HepG2 (cell line): ENCODE measurements around the gene KCNAB2.

Source experiments
- ARNT2 ChIP-seq: sonication (generic); formaldehyde crosslinking; IDR thresholded peaks from 2 replicates; pipeline ENCODE4 v1.8.0; 2022; ENCODE audit warnings: mild to moderate bottlenecking, low read depth, missing genetic modification reagents, moderate library complexity
- CHD4 ChIP-seq: fragments of 200-600 bp; sonication (generic); IDR thresholded peaks from 2 replicates; pipeline ENCODE4 v1.7.0; 2017; ENCODE audit warnings: mild to moderate bottlenecking, low read length, borderline replicate concordance
- DPF2 ChIP-seq: sonication (generic); formaldehyde crosslinking; IDR thresholded peaks from 2 replicates; pipeline ENCODE4 v1.4.0; 2020; ENCODE audit warnings: mild to moderate bottlenecking, low read depth, missing genetic modification reagents, borderline replicate concordance
- ETV5 ChIP-seq: IDR thresholded peaks from 2 replicates; pipeline ENCODE4 v1.6.1; 2018; ENCODE audit warnings: missing biosample characterization, missing genetic modification reagents, inconsistent platforms, borderline replicate concordance
- FOXK1 ChIP-seq: sonication (generic); formaldehyde crosslinking; IDR thresholded peaks from 2 replicates; pipeline ENCODE4 v1.4.0; 2020; ENCODE audit warnings: low read depth, missing genetic modification reagents, borderline replicate concordance
- MTA3 ChIP-seq: sonication (generic); formaldehyde crosslinking; IDR thresholded peaks from 2 replicates; pipeline ENCODE4 v1.4.0; 2020; ENCODE audit warnings: missing genetic modification reagents
- MYNN ChIP-seq: sonication (generic); formaldehyde crosslinking; IDR thresholded peaks from 2 replicates; pipeline ENCODE4 v1.4.0; 2020; ENCODE audit warnings: mild to moderate bottlenecking, low read depth, missing genetic modification reagents
- POLR2AphosphoS5 ChIP-seq: IDR thresholded peaks from 2 replicates; pipeline ENCODE4 v1.6.1; 2012; ENCODE audit warnings: low read depth, low read length
- RXRA ChIP-seq: sonication (generic); formaldehyde crosslinking; IDR thresholded peaks from 2 replicates; pipeline ENCODE4 v1.5.1; 2020; ENCODE audit warnings: missing genetic modification reagents
- TARDBP ChIP-seq: sonication (generic); formaldehyde crosslinking; IDR thresholded peaks from 2 replicates; pipeline ENCODE4 v1.8.0; 2022; ENCODE audit warnings: mild to moderate bottlenecking, missing genetic modification reagents
- ZBTB1 ChIP-seq: sonication (generic); formaldehyde crosslinking; IDR thresholded peaks from 2 replicates; pipeline ENCODE4 v1.4.0; 2020; ENCODE audit warnings: missing genetic modification reagents, borderline replicate concordance
- TF ChIP-seq, protein P1 (sequence below): sonication (generic); formaldehyde crosslinking; IDR thresholded peaks from 2 replicates; pipeline ENCODE4 v1.5.0; 2020; ENCODE audit warnings: missing genetic modification reagents
- TF ChIP-seq, protein P2 (sequence below): sonication (generic); formaldehyde crosslinking; IDR thresholded peaks from 2 replicates; pipeline ENCODE4 v1.8.1; 2023; ENCODE audit warnings: missing genetic modification reagents, inconsistent platforms, borderline replicate concordance

DNA sequence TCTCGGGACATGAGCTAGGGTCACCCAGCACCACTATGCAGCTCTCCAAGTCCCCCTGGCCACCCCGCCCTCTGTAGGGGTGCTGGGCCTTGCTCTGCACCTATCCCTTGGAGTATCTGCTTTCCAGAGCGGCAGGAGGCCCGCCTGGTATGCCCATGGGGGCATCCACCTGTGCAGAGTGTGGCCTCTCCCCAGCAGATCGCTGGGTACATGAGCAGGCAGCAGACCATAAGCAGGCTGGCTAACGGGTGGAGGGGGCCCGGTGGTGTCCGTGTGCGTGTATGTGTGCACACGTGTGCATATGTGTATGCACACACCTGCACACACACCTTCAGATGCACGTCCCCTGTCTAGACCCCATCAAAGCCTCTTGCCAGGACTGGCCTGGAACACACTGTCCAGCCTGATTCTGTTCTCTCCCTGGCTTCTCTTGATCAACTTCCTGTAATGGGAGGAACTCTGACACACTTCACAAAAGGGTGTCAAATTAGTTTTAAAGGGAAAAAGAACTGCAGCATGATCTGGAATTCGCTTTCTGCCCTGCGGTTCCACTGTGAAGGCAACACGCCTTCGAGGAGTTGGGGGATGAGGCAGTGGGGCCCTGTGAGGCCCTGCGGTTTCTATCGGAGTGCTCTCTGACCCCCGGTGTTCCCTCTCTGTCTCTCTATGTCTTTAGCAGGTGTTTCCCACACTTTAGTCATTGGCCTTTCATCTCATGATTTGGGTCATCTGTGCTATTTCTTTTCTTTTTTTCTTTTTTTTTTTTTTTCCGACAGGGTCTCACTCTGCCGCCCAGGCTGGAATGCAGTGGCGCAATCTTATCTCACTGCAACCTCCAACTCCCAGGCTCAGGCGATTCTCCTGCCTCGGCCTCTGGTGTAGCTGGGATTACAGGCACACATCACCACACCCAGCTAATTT, 36.3 kb upstream of the KCNAB2 start:
- TF ChIP-seq MTA3 (CRISPR knock-in tag) (no peak), MYNN (CRISPR knock-in tag) (no peak), TARDBP (CRISPR knock-in tag) (no peak), FOXK1 (CRISPR knock-in tag) (no peak), ZBTB1 (CRISPR knock-in tag) (no peak), DPF2 (CRISPR knock-in tag) (no peak), RXRA (CRISPR knock-in tag) (no peak), CHD4 (no peak), ETV5 (no peak), ARNT2 (CRISPR knock-in tag) (no peak), POLR2AphosphoS5 (no peak)
- TF ChIP-seq, protein P1, sequence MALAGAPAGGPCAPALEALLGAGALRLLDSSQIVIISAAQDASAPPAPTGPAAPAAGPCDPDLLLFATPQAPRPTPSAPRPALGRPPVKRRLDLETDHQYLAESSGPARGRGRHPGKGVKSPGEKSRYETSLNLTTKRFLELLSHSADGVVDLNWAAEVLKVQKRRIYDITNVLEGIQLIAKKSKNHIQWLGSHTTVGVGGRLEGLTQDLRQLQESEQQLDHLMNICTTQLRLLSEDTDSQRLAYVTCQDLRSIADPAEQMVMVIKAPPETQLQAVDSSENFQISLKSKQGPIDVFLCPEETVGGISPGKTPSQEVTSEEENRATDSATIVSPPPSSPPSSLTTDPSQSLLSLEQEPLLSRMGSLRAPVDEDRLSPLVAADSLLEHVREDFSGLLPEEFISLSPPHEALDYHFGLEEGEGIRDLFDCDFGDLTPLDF = no peak
- TF ChIP-seq, protein P2, sequence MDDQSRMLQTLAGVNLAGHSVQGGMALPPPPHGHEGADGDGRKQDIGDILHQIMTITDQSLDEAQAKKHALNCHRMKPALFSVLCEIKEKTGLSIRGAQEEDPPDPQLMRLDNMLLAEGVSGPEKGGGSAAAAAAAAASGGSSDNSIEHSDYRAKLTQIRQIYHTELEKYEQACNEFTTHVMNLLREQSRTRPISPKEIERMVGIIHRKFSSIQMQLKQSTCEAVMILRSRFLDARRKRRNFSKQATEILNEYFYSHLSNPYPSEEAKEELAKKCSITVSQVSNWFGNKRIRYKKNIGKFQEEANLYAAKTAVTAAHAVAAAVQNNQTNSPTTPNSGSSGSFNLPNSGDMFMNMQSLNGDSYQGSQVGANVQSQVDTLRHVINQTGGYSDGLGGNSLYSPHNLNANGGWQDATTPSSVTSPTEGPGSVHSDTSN = no peak
